Measurements from ENCODE around the gene SEMA5B. TPM values are rescaled to one million over a fixed set of nuclear protein-coding genes. Genes with fewer than 3 reads are reported as not detected.

The SEMA5B gene
- total RNA-seq, 2 experiments from 2014 or later, result 0.30 TPM; not detected in 1

- no peak overlapping the region for H3K4me3 Mint-ChIP-seq
- H3K27me3 Mint-ChIP-seq, result peaks cover 58% of the 10 kb centered on the region
- CTCF ChIA-PET, result no interaction called here
- no peaks in the 10 kb centered on the region for H3K4me1 Mint-ChIP-seq
- H3K36me3 Mint-ChIP-seq (ENCODE audit: low read depth), result no peaks in the 10 kb centered on the region
- no peak for DNase-seq
- POLR2A ChIA-PET, result no interaction called here
- no peaks in the 10 kb centered on the region for H3K9me3 Mint-ChIP-seq
- H3K27ac Mint-ChIP-seq, result no peak overlapping the region
Observed at GRCh38 chr3:123011447-123011846, 16.1 kb downstream of the SEMA5B start.

DNA sequence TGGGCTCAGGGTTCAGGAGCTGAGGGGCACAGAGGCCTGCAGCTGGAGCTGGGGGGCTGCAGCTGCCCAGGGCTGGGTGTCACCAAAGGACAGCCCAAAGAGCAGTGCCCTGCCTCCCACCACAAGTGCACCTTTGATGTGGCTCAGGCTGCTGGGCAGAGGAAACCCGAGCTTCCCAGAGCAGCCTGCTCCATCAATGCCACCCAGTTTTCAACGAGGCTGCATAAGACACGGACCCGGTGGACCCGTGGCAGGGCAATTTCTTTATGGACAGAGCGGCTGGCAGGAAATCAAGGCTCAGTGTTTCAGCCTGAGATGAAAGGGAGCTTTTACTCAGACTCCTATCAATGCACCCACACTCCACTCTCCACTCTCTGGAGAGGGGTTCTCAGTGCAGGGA is 18.7 kb downstream of the SEMA5B start:
- POLR2A ChIA-PET, result no interaction called here
- H3K4me3 Mint-ChIP-seq, result no peak overlapping the region
- no peaks in the 10 kb centered on the region for H3K4me1 Mint-ChIP-seq
- no peaks in the 10 kb centered on the region for H3K9me3 Mint-ChIP-seq
- CTCF ChIA-PET, result no interaction called here
- no peak overlapping the region for H3K27ac Mint-ChIP-seq
- H3K27me3 Mint-ChIP-seq, result peaks cover 59% of the 10 kb centered on the region
- DNase-seq, result no peak
- H3K36me3 Mint-ChIP-seq (ENCODE audit: low read depth), result no peaks in the 10 kb centered on the region

- H3K27ac Mint-ChIP-seq, result no peak overlapping the region
- H3K4me1 Mint-ChIP-seq, result peaks cover 7% of the 10 kb centered on the region
- ChIA-PET POLR2A (no interaction called here), CTCF (no interaction called here)
- H3K4me3 Mint-ChIP-seq, result no peak overlapping the region
- H3K27me3 Mint-ChIP-seq, result peaks cover 65% of the 10 kb centered on the region
- H3K9me3 Mint-ChIP-seq, result no peaks in the 10 kb centered on the region
- H3K36me3 Mint-ChIP-seq (ENCODE audit: low read depth), result no peaks in the 10 kb centered on the region
- DNase-seq, result no peak
Observed at GRCh38 chr3:123006609-123007008, 21.0 kb downstream of the SEMA5B start.

- Mint-ChIP-seq H3K9me3 (no peaks in the 10 kb centered on the region), H3K4me3 (no peak overlapping the region), H3K27me3 (peaks cover 70% of the 10 kb centered on the region), H3K27ac (no peak overlapping the region), H3K4me1 (peaks cover 7% of the 10 kb centered on the region), H3K36me3 (ENCODE audit: low read depth) (no peaks in the 10 kb centered on the region)
- DNase-seq, result no peak
- CTCF ChIA-PET, result no interaction called here
- POLR2A ChIA-PET, result no interaction called here
Observed at GRCh38 chr3:123005291-123005690, 22.3 kb downstream of the SEMA5B start.

- POLR2A ChIA-PET, result no interaction called here
- no peak overlapping the region for H3K27ac Mint-ChIP-seq
- H3K4me1 Mint-ChIP-seq, result peaks cover 7% of the 10 kb centered on the region
- no peak for DNase-seq
- peaks cover 67% of the 10 kb centered on the region for H3K27me3 Mint-ChIP-seq
- no peaks in the 10 kb centered on the region for H3K9me3 Mint-ChIP-seq
- CTCF ChIA-PET, result no interaction called here
- no peak overlapping the region for H3K4me3 Mint-ChIP-seq
- H3K36me3 Mint-ChIP-seq (ENCODE audit: low read depth), result no peaks in the 10 kb centered on the region
Observed at GRCh38 chr3:123004201-123004918, 23.2 kb downstream of the SEMA5B start.

- H3K9me3 Mint-ChIP-seq, result no peaks in the 10 kb centered on the region
- CTCF ChIA-PET, result no interaction called here
- H3K4me3 Mint-ChIP-seq, result no peak overlapping the region
- POLR2A ChIA-PET, result no interaction called here
- no peak overlapping the region for H3K27ac Mint-ChIP-seq
- H3K27me3 Mint-ChIP-seq, result peaks cover 54% of the 10 kb centered on the region
- H3K36me3 Mint-ChIP-seq (ENCODE audit: low read depth), result no peaks in the 10 kb centered on the region
- no peak for DNase-seq
- H3K4me1 Mint-ChIP-seq, result peaks cover 7% of the 10 kb centered on the region
Observed at GRCh38 chr3:123002749-123003497, 24.6 kb downstream of the SEMA5B start.

- no peak for DNase-seq
- H3K4me3 Mint-ChIP-seq, result no peak overlapping the region
- ChIA-PET POLR2A (no interaction called here), CTCF (no interaction called here)
- peaks cover 54% of the 10 kb centered on the region for H3K27me3 Mint-ChIP-seq
- no peak overlapping the region for H3K27ac Mint-ChIP-seq
- H3K9me3 Mint-ChIP-seq, result no peaks in the 10 kb centered on the region
- H3K36me3 Mint-ChIP-seq (ENCODE audit: low read depth), result no peaks in the 10 kb centered on the region
- H3K4me1 Mint-ChIP-seq, result peaks cover 7% of the 10 kb centered on the region
Observed at GRCh38 chr3:123002100-123002748, 25.3 kb downstream of the SEMA5B start.

- CTCF ChIA-PET, result no interaction called here
Observed at GRCh38 chr3:122998856-122999255, 28.7 kb downstream of the SEMA5B start.

DNA sequence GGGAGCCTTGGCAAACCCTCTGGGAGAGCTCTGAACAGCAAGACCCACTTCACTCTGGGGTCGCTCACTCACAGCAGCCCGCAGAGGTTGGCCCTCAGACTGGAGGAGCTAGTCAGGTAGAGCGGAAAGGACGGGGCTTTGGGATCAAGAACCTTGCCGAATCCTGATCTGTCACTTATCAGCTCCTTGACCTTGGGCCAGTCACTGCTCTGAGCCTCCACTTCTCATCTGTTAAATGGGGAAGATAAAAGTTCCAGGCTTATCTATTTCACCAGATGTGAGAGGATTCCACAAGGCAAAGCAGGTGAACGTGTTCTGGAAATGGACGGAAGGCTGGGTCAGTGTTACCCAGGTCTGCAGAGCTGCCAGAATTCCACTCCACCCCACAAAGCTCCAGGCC is 29.4 kb downstream of the SEMA5B start:
- CTCF ChIA-PET, result no interaction called here
- POLR2A ChIA-PET, result no interaction called here
- H3K27me3 Mint-ChIP-seq, result peaks cover 49% of the 10 kb centered on the region
- H3K27ac Mint-ChIP-seq, result no peak overlapping the region
- H3K36me3 Mint-ChIP-seq (ENCODE audit: low read depth), result no peaks in the 10 kb centered on the region
- peaks cover 5% of the 10 kb centered on the region for H3K4me1 Mint-ChIP-seq
- H3K9me3 Mint-ChIP-seq, result no peaks in the 10 kb centered on the region
- H3K4me3 Mint-ChIP-seq, result no peak overlapping the region
- DNase-seq, result no peak

More at GRCh38 chr3:122998856-122999255, 28.7 kb downstream of the SEMA5B start:
- no peaks in the 10 kb centered on the region for H3K9me3 Mint-ChIP-seq
- H3K27me3 Mint-ChIP-seq, result peaks cover 47% of the 10 kb centered on the region
- POLR2A ChIA-PET, result no interaction called here
- no peak overlapping the region for H3K4me3 Mint-ChIP-seq
- peaks cover 7% of the 10 kb centered on the region for H3K4me1 Mint-ChIP-seq
- DNase-seq, result no peak
- no peaks in the 10 kb centered on the region for H3K36me3 Mint-ChIP-seq (ENCODE audit: low read depth)
- H3K27ac Mint-ChIP-seq, result no peak overlapping the region

GRCh38 chr3:122996038-122996580 is 31.5 kb downstream of the SEMA5B start:
- no peaks in the 10 kb centered on the region for H3K9me3 Mint-ChIP-seq
- H3K4me3 Mint-ChIP-seq, result no peak overlapping the region
- H3K27me3 Mint-ChIP-seq, result peaks cover 41% of the 10 kb centered on the region
- no peak for DNase-seq
- no peaks in the 10 kb centered on the region for H3K36me3 Mint-ChIP-seq (ENCODE audit: low read depth)
- no peaks in the 10 kb centered on the region for H3K4me1 Mint-ChIP-seq
- POLR2A ChIA-PET, result no interaction called here
- H3K27ac Mint-ChIP-seq, result no peak overlapping the region
- CTCF ChIA-PET, result no interaction called here

DNA sequence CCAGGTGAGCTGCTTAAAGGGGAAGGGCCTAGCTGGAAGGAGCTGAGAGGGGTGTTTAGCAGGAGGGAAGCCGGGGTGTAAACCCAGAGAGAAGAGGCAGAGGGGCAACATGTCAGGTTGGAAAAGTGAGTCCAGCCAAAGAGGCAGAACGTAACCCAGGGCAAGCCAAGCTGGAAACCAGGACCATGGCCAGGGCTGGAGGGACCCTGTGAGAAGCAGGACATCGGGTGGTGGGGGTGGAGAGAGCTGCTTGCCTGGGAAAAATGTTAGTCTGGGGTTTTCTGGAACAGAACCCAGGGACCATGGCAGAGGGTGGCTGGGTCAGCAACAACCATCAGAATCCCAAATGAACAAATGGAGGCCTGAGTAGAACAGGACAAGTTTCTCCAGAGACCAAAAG is 32.6 kb downstream of the SEMA5B start:
- no peaks in the 10 kb centered on the region for H3K36me3 Mint-ChIP-seq (ENCODE audit: low read depth)
- H3K4me3 Mint-ChIP-seq, result no peak overlapping the region
- no peaks in the 10 kb centered on the region for H3K9me3 Mint-ChIP-seq
- DNase-seq, result no peak
- no peak overlapping the region for H3K27ac Mint-ChIP-seq
- H3K27me3 Mint-ChIP-seq, result peaks cover 46% of the 10 kb centered on the region
- CTCF ChIA-PET, result no interaction called here
- H3K4me1 Mint-ChIP-seq, result no peaks in the 10 kb centered on the region
- POLR2A ChIA-PET, result no interaction called here

DNA sequence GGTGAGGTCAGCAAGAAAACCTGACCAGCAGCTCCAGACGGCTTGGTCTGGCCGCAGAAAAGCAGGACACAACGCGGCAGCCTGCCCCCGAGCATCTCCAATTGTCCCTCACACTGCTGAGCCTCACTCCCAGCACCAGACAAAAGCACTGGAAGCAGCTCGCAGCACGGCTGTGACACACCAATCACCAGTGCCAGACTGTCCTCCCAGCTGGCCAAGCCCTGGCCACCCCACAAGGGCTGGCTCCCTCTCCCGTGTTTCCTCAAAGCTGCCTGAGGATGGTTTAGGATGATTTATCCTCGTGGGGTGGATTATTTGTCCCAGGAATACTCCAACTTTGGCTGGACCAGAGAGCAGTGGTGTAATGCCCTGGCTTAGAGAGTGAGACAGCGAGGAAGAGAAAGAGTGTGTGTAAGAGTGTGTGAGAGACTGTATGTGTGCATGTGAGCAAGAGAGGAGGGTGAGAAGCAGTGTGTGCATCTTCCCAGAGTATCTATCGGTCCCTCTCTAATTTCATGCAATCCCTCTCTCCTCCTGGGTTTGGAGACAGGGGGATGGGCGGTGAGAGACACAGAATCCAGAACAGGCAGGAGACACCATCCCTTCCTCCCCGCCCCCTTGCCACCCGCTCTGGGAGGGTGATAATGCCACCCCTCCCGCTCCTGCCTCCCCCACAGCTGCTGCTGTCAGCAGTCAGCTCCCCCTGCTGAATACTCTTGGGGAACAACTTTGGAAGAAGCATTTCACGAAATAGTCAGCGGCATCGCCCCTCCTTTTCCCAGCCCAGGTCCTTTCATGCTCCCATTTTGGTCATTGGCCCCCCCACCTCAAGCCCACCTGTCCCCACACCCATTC is 34.2 kb downstream of the SEMA5B start:
- peaks cover 52% of the 10 kb centered on the region for H3K27me3 Mint-ChIP-seq
- H3K4me3 Mint-ChIP-seq, result no peak overlapping the region
- no peaks in the 10 kb centered on the region for H3K9me3 Mint-ChIP-seq
- no peak for DNase-seq
- H3K36me3 Mint-ChIP-seq (ENCODE audit: low read depth), result no peaks in the 10 kb centered on the region
- no peaks in the 10 kb centered on the region for H3K4me1 Mint-ChIP-seq
- CTCF ChIA-PET, result no interaction called here
- POLR2A ChIA-PET, result no interaction called here
- no peak overlapping the region for H3K27ac Mint-ChIP-seq

DNA sequence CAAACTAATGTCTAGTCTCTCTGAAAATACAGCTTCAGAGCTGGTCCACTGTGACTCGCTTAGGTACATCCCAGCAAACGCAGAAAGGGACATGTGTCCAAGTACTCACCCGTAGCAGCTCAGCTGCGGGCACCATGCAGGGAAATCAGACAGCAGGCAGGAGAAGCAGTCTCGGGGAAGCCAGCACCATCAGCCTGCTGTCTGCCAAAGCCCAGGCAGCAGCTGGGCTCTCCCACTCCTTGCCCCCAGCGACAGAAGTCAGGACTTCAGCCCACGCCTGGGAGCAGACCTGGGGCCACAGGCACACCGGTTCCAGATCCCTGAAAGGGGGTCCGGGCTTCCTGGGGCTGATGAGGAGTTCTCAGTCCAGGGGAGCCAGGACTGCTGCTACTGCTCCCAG is 34.9 kb downstream of the SEMA5B start:
- CTCF ChIA-PET, result no interaction called here
- POLR2A ChIA-PET, result no interaction called here

More for the DNA sequence above, 34.9 kb downstream of the SEMA5B start:
- no peak for DNase-seq
- Mint-ChIP-seq H3K4me1 (no peaks in the 10 kb centered on the region), H3K4me3 (no peak overlapping the region), H3K27me3 (peaks cover 57% of the 10 kb centered on the region), H3K36me3 (ENCODE audit: low read depth) (no peaks in the 10 kb centered on the region), H3K9me3 (no peaks in the 10 kb centered on the region), H3K27ac (no peak overlapping the region)

Data from activated CD4-positive, alpha-beta memory T cell treated with anti-CD3 and anti-CD28 coated beads, Interleukin-2, amount 10 ng/mL, durations not matched to agents 7 days and 5 days (primary cell).